ENCODE results near the gene ATN1.

DNA sequence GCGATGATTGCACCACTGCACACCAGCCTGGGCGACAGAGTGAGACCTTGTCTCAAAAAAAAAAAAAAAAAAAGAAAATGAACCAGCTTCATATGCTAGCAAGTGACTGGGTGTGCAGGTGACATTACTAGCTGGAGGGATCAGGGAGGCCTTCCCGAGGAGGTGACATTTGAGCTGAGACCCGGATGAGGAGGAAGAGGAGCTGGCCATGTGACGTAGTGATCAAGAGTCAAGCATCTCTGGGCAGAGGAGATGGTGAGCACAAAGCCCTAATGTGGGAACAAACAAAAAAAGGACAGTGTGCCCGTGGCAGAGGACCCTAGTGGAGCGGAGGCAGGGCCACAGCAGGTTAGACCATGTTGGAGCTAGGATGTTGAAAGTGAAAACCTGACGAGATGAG, 19.9 kb downstream of the ATN1 start:
- TF ChIP-seq POLR2AphosphoS5 (IDR thresholded peaks at IDR 0.05; ENCODE audit: low read depth, low read length): no peak
- no peak for TF ChIP-seq TAF1 (IDR thresholded peaks at IDR 0.05; ENCODE audit: borderline replicate concordance, low read depth, low read length)

Data from GM12892 (cell line).